ENCODE measurements around the gene TMEM247.

The TMEM247 gene

GRCh38 chr2:46525522-46526155, 46.3 kb downstream of the TMEM247 start:
- no peak for TF ChIP-seq ZNF274 (IDR thresholded peaks at IDR 0.05; ENCODE audit: low read depth, low read length)
- H3K4me3 ChIP-seq (ENCODE audit: low read length) = no peak overlapping the region

- no peak overlapping the region for H3K4me3 ChIP-seq (ENCODE audit: low read length)
- TF ChIP-seq ZNF274 (IDR thresholded peaks at IDR 0.05; ENCODE audit: low read depth, low read length) = no peak
These were observed 49.5 kb downstream of the TMEM247 start for GRCh38 chr2:46528880-46529279.

- no peak for TF ChIP-seq ZNF274 (IDR thresholded peaks at IDR 0.05; ENCODE audit: low read depth, low read length)
- H3K4me3 ChIP-seq (ENCODE audit: low read length) = no peak overlapping the region
These were observed 51.3 kb downstream of the TMEM247 start for GRCh38 chr2:46530639-46531038.

GRCh38 chr2:46531863-46532262, 52.5 kb downstream of the TMEM247 start:
- no peak for TF ChIP-seq ZNF274 (IDR thresholded peaks at IDR 0.05; ENCODE audit: low read depth, low read length)
- no peak overlapping the region for H3K4me3 ChIP-seq (ENCODE audit: low read length)
